GM19463 (cell line): ENCODE measurements around the gene GOPC.

ENCODE experiments used
- ATAC-seq: cut with Tn5 transposase; IDR thresholded peaks from one replicate; pipeline ENCODE4 v1.9.1; 2021; ENCODE audit warnings: mild to moderate bottlenecking, moderate library complexity; ENCODE audit not compliant: unreplicated experiment

GOPC gene

GRCh38 chr6:117597755-117598154 is 4.6 kb downstream of the GOPC start:
- ATAC-seq: no peak

DNA sequence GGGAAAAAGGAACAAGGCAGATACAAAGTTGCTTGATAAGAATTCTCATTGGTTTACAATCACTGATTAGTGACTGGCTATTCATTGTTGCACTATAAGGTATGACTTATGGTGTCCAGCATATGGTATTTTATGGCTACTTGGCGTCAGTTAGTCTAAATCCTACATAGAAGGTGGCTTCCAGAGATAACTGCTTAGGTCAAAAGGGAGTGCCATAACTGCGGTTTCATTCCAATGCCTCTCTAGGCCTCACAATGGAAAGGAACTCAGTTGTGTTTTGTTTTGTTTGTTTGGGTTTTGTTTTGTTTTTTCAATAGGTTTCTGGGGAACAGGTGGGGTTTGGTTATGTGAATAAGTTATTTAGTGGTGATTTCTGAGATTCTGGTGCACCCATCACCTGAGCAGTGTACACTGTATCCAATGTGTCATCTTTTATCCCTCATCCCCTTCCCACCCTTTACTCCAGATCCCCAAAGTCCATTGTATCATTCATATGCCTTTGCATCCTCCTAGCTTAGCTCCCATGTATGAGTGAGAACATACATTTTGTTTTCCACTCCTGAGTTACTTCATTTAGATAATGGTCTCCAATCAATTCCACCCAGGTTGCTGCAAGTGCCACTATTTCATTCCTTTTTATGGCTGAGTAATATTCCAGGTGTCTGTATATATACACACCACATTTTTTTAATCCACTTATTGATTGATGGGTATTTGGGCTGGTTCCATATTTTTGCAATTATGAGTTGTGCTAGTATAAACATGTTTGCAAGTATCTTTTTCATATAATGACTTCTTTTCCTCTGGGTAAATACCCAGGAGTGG is 7.0 kb downstream of the GOPC start:
- no peak for ATAC-seq

GRCh38 chr6:117592983-117593759 is 9.1 kb downstream of the GOPC start:
- ATAC-seq: no peak

GRCh38 chr6:117591405-117591804 is 10.9 kb downstream of the GOPC start:
- ATAC-seq: no peak

DNA sequence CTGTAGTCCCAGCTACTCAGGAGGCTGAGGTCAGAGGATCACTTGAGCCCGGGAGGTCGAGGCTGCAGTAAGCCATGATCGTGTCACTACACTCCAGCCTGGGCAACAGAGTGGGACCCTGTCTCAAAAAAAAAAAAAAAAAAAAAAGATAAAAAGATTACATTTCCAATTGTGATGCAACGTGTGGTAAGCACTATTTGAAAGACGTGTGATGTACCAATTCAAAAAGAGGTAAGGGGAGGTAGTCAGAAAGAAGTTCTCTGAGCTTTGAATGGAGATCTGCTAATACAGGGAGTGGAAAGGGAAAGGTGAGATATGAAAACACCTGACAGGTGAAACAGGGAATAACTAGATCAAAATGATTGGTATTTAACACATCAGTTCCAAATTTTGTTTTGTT is 11.9 kb downstream of the GOPC start:
- ATAC-seq: no peak

GRCh38 chr6:117585647-117586046 is 16.7 kb downstream of the GOPC start:
- ATAC-seq: no peak

DNA sequence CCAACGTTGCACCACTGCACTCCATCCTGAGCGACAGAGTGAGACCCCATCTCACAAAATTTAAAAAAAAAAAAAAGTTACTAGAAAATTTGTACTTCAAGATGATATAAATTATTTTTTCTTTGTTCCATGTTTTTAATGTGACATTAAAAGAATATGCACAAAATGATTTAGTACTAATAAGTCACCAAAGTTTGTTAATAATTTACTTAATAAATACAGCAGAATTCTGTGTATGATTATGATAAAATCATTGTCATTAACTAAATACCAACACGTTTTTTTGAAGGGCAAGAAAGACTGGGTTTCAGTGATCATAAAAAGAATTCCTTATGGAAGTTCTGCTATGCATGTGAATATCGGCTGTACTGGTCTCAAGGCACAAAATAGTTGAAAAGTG is 28.1 kb downstream of the GOPC start:
- no peak for ATAC-seq

- no peak for ATAC-seq
These were observed 29.2 kb downstream of the GOPC start for GRCh38 chr6:117573006-117573680.

DNA sequence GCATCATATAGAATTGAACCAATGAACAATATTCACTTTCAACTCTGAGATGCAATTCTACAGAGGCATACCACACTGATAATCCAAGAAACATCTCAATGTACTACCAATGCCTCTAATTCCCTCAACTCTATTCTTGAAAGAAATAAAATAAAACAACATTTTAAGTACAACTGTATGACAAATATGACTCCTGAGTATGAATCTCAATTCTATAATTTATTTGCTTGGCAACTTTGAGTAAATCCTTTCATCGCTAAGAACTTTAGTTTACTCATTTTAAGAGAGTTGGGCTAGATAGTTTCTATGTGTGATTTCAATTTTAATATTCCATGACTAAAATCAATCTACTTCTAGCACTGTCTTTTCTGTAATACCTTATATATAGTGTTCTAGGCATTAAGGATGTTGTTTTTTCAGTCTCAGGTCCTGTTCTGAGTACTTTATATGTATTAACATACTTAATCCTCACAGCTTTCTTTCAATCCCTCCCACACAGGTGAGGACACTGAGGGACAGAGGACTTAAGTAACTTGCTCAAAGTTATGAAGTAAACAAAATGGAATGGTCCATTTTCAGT is 33.4 kb downstream of the GOPC start:
- no peak for ATAC-seq

- no peak for ATAC-seq
These were observed 34.1 kb downstream of the GOPC start for GRCh38 chr6:117568247-117568646.

DNA sequence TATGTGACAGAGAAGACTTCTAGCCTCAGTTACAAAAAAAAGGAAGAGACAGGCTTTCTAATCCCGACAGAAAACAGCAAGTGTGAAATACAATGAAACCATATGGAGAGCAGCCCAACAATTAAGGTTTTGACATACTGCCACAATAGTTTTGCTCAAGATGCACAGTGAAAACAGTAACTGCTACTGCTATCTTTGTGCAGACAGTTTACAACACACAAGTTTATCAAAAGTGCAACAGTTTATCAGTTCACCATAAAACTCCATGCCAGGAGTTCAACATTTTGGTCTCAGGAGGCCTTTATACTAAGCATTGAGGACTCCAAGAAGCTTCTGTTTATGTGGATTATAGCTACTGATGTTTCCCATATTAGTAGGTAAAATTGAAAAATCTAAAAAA is 37.6 kb downstream of the GOPC start:
- ATAC-seq: no peak

GRCh38 chr6:117561128-117561527 is 41.2 kb downstream of the GOPC start:
- no peak for ATAC-seq

DNA sequence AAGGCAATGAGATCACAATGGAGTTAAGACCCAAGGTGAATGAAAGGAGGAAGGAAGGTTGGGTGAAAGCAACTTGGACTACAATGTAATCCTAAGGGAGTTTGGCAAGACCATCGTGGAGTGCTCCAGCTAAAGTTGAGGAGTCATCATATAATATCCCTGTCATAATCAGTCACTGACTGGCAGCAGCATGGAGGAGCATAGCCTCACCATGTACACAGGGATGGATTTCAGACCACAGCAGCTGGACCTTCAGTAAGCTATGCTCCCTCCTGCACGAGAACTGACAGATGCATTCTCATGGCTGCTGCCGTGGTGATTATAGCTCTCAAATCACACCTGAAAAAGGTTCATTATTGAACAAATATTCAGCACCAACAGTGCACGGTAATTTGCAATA is 43.0 kb downstream of the GOPC start:
- ATAC-seq: no peak

GRCh38 chr6:117558818-117559217 is 43.5 kb downstream of the GOPC start:
- no peak for ATAC-seq

DNA sequence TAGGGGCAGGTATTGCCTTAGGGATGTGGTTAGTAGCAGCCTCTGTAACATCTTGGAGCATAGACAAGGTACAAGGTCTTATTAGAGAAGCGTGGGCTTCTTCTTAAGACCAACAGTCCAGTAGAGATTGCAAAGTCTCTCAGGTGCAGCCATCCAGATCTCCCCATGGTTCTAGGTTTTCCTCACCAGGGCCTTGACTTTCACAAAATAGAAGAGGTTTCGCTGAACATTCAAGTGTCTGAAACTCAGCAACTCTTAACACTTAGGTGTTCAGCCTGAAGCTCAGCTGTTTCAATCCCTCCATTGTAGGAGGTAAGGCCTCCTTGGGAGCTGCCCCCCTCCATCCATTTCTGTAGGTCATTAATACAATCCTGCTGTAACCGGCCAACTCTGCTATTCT is 44.4 kb downstream of the GOPC start:
- no peak for ATAC-seq

- no peak for ATAC-seq
These were observed 46.3 kb downstream of the GOPC start for GRCh38 chr6:117555882-117556498.

DNA sequence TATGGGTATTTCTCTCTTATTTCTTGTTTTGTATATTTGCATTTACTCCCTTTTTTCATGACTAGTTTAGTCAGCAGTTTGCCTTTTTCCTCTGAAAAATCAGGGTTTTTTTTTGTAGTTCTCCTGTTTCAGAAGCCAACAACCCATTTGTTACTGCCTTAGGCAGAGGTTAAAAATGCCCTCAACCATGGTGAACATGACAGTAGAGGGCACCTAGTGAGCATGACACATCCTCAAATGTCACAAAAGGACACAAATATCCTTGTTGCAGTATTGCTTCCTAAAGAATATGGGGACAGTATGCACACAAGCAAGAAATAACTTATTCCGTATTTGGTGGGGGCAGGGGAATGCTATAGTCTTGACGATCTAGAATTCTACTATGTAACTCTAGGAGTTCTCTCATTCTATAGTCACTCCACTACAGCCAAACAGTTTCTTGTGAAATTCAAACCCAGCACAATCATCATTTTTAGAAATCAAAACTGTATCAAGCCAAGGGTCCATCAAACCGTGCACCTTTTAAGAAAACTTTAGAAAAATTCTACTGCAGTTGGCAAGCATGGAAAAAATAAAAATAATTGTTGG is 47.0 kb downstream of the GOPC start:
- no peak for ATAC-seq

GRCh38 chr6:117553142-117553541 is 49.2 kb downstream of the GOPC start:
- ATAC-seq: no peak

GRCh38 chr6:117552618-117553017 is 49.7 kb downstream of the GOPC start:
- no peak for ATAC-seq

GRCh38 chr6:117550618-117551242 is 51.6 kb downstream of the GOPC start:
- no peak for ATAC-seq
